Body of pancreas (tissue), 4 donors: Measurements from ENCODE around the gene ANP32E. TPM values are rescaled to one million over a fixed set of nuclear protein-coding genes. Genes with fewer than 3 reads are reported as not detected.

Experiments
- ATAC-seq: fragments of 150-250 bp; one replicate; pipeline ENCODE4 v1.9.1; 2016
- DNase-seq, 4 donors: peaks; one replicate each; pipeline ENCODE4 v3.0.0-alpha.2; 2019
- H3K27ac ChIP-seq, 4 donors: fragments of 200-600 bp; sonication (generic); 1 replicate in 3 of 4; 2 replicates in 1 of 4; pipeline versions ENCODE4 v1.5.1 to v1.6.1; 2016 to 2019; ENCODE audit warnings: mild to moderate bottlenecking in 1 of 4, mixed read lengths in 1 of 4, moderate library complexity in 1 of 4
- H3K27me3 ChIP-seq, 2 donors: fragments of 200-600 bp; sonication (generic); one replicate each; pipeline ENCODE4 v1.6.0; 2016; ENCODE audit warnings: mild to moderate bottlenecking in 1 of 2
- H3K36me3 ChIP-seq, 2 donors: fragments of 200-600 bp; sonication (generic); replicated peaks in 1 of 2; 2 replicates each; pipeline ENCODE4 v1.5.1; 2016; ENCODE audit warnings: low read depth in 2 of 2; ENCODE audit not compliant: insufficient read depth in 1 of 2
- H3K4me1 ChIP-seq: fragments of 200-600 bp; sonication (generic); one replicate; pipeline ENCODE4 v1.6.0; 2016
- H3K4me3 ChIP-seq, 2 donors: fragments of 200-600 bp; sonication (generic); 1 replicate in 1 of 2; 2 replicates in 1 of 2; pipeline ENCODE4 v1.5.1; 2016 to 2019
- H3K9me3 ChIP-seq, 3 donors: fragments of 200-600 bp; sonication (generic); 1 replicate in 2 of 3; 2 replicates in 1 of 3; pipeline ENCODE4 v1.5.1; 2016
- CTCF ChIP-seq, 7 experiments: fragments of 450-650 bp in 4 of 7; fragments of 200-600 bp in 3 of 7; sonication (generic) in 3 of 7; IDR thresholded peaks; one replicate each; pipeline ENCODE4 v1.5.1; 2016 to 2019; ENCODE audit warnings: antibody characterized with exemption in 7 of 7
- POLR2A ChIP-seq, 3 donors: fragments of 450-650 bp; IDR thresholded peaks; one replicate each; pipeline ENCODE4 v1.6.1; 2016; ENCODE audit warnings: antibody characterized with exemption in 3 of 3, mild to moderate bottlenecking in 2 of 3
- WGBS, 2 donors: methylation state at CpG; one replicate each; pipeline ENCODE4 v1.1.5; 2017; 5-methylcytosine and 5-hydroxymethylcytosine counted together
- intact Hi-C: fragments of 100-400 bp; cut with DNase I; formaldehyde crosslinking; loops from one replicate; pipeline ENCODE4 v1.15.1; 2023
- total RNA-seq, 2 donors: library from RNA; depleted of rRNA; stranded (reverse); fragments of >200 nt; gene quantifications; one replicate each; pipeline ENCODE4 v1.1.0, GENCODE V29; 2016

ANP32E gene
- total RNA-seq, 2 donors from 2014 or later: 9.2 to 9.3 TPM

- Histone ChIP-seq H3K27ac (no peak overlapping the region), H3K9me3 (no peaks in the 10 kb centered on the region), H3K4me1 (peaks cover 30% of the 10 kb centered on the region), H3K4me3 (no peak overlapping the region), H3K36me3 (peaks cover 0 to 10% of the 10 kb centered on the region in 2 donors), H3K27me3 (no peaks in the 10 kb centered on the region)
- 51 to 67% methylated on average over 6 of the region's 6 CpGs for WGBS, 2 donors
- intact Hi-C loops: no loop called here
- ATAC-seq (no peak), DNase-seq (no peak)
- TF ChIP-seq CTCF (IDR thresholded peaks at IDR 0.05) (no peak), POLR2A (IDR thresholded peaks at IDR 0.05) (no peak)
Measured at GRCh38 chr1:150263549-150263948, 27.6 kb upstream of the ANP32E start.

GRCh38 chr1:150262388-150263320 is 26.7 kb upstream of the ANP32E start:
- Histone ChIP-seq H3K4me3 (no peak overlapping the region), H3K36me3 (peaks cover 0 to 10% of the 10 kb centered on the region in 2 donors), H3K27me3 (no peaks in the 10 kb centered on the region), H3K9me3 (no peaks in the 10 kb centered on the region), H3K4me1 (peaks cover 27% of the 10 kb centered on the region), H3K27ac (no peak overlapping the region)
- TF ChIP-seq CTCF (IDR thresholded peaks at IDR 0.05) (no peak), POLR2A (IDR thresholded peaks at IDR 0.05) (no peak)
- WGBS, 2 donors: 71 to 76% methylated on average over 6 of the region's 6 CpGs
- ATAC-seq: no peak
- DNase-seq: no peak
- intact Hi-C loops: no loop called here

- H3K36me3 ChIP-seq: peaks cover 0 to 6% of the 10 kb centered on the region in 2 donors
- TF ChIP-seq CTCF (IDR thresholded peaks at IDR 0.05) (no peak), POLR2A (IDR thresholded peaks at IDR 0.05) (no peak)
- ATAC-seq (no peak), DNase-seq (no peak)
- H3K4me1 ChIP-seq: peaks cover 20% of the 10 kb centered on the region
- H3K4me3 ChIP-seq: no peak overlapping the region
- 75 to 100% methylated on average over 2 to 6 of the region's 6 CpGs for WGBS, 2 donors
- H3K9me3 ChIP-seq: no peaks in the 10 kb centered on the region
- intact Hi-C loops: no loop called here
- no peak overlapping the region for H3K27ac ChIP-seq
- H3K27me3 ChIP-seq: no peaks in the 10 kb centered on the region
Measured at GRCh38 chr1:150261367-150261766, 25.5 kb upstream of the ANP32E start.

- Histone ChIP-seq H3K27ac (peak overlapping the region; percentile 42 to 75 (median 58)), H3K4me1 (peaks cover 28% of the 10 kb centered on the region), H3K36me3 (peaks cover 0 to 2% of the 10 kb centered on the region in 2 donors), H3K27me3 (no peaks in the 10 kb centered on the region), H3K4me3 (no peak overlapping the region), H3K9me3 (no peaks in the 10 kb centered on the region)
- intact Hi-C loops: no loop called here
- ATAC-seq (peak; percentile 72), DNase-seq (peak; percentile 61 to 85 (median 78))
- 8 to 14% methylated on average over 11 of the region's 11 CpGs for WGBS, 2 donors
- TF ChIP-seq POLR2A (IDR thresholded peaks at IDR 0.05) (peak in 2 of 3 donors; percentile 10 to 22), CTCF (IDR thresholded peaks at IDR 0.05) (no peak)
Measured at GRCh38 chr1:150259758-150260669, 24.1 kb upstream of the ANP32E start.
